ENCODE data around the gene TLX3. TPM values are rescaled to one million over a fixed set of nuclear protein-coding genes. Genes with fewer than 3 reads are reported as not detected.

The TLX3 gene
- total RNA-seq, 1 experiment from 2014 or later: not detected

- no peak overlapping the region for H3K9ac ChIP-seq (ENCODE audit: extremely low read depth, insufficient read length, low read length)
- no peak overlapping the region for H2BK12ac ChIP-seq (ENCODE audit: insufficient read length, low read depth, low read length)
- no peak overlapping the region for H2AK5ac ChIP-seq (ENCODE audit: insufficient read length, low read length)
- H2BK120ac ChIP-seq (ENCODE audit: low read depth, low read length, poor library complexity, severe bottlenecking): no peak overlapping the region
- H3K23me2 ChIP-seq (ENCODE audit: insufficient read length, low read depth, low read length, poor library complexity, severe bottlenecking): no peaks in the 10 kb centered on the region
- H2BK15ac ChIP-seq (ENCODE audit: low read depth, low read length): no peak overlapping the region
- H3K4me1 Mint-ChIP-seq: no peaks in the 10 kb centered on the region
- H3K27me3 Mint-ChIP-seq (ENCODE audit: low read depth): peaks cover 10% of the 10 kb centered on the region
- no peak overlapping the region for H3K18ac ChIP-seq (ENCODE audit: insufficient read length, low read depth, low read length)
- H3T11ph ChIP-seq (ENCODE audit: low read length): no peak overlapping the region
- no peak overlapping the region for H3K4me3 Mint-ChIP-seq
- H3K27ac Mint-ChIP-seq: no peak overlapping the region
- no peak overlapping the region for H3K56ac ChIP-seq (ENCODE audit: insufficient read length, low read depth, low read length)
- H3K14ac ChIP-seq (ENCODE audit: insufficient read depth, low read length): no peak overlapping the region
- no peaks in the 10 kb centered on the region for H4K20me1 ChIP-seq (ENCODE audit: control insufficient read depth, insufficient read depth, insufficient read length)
- no peak overlapping the region for H4K91ac ChIP-seq (ENCODE audit: insufficient read length, low read depth, low read length)
- TF ChIP-seq CTCF (conservative IDR thresholded peaks at IDR 0.05): no peak
- no peak overlapping the region for H3K23ac ChIP-seq (ENCODE audit: insufficient read length, low read depth, low read length)
- no peak overlapping the region for H2AFZ ChIP-seq (ENCODE audit: low read length)
- no peaks in the 10 kb centered on the region for H3K27me3 ChIP-seq (ENCODE audit: insufficient read depth, low read length)
- no peak for DNase-seq
- H4K5ac ChIP-seq (ENCODE audit: insufficient read length, low read depth, low read length): no peak overlapping the region
- H3K9me3 ChIP-seq (ENCODE audit: control insufficient read depth, low read depth, low read length): no peaks in the 10 kb centered on the region
- H2BK20ac ChIP-seq (ENCODE audit: low read depth, low read length, poor library complexity, severe bottlenecking): no peak overlapping the region
- H4K8ac ChIP-seq (replicated peaks; ENCODE audit: insufficient read length, low read depth, low read length): no peak overlapping the region
- no peaks in the 10 kb centered on the region for H3K79me2 ChIP-seq (ENCODE audit: insufficient read depth, low read length)
- no peak overlapping the region for H3K27ac ChIP-seq (ENCODE audit: insufficient read length, low read depth, low read length)
- H2BK5ac ChIP-seq (ENCODE audit: insufficient read length, low read length): no peak overlapping the region
- no peaks in the 10 kb centered on the region for H3K9me3 Mint-ChIP-seq
- H3K79me1 ChIP-seq (ENCODE audit: insufficient read depth, low read depth, low read length, poor library complexity, severe bottlenecking): no peaks in the 10 kb centered on the region
- no peak overlapping the region for H3K4me2 ChIP-seq (ENCODE audit: insufficient read depth, insufficient read length, low read length)
- H3K4me1 ChIP-seq (ENCODE audit: insufficient read depth, low read length): no peaks in the 10 kb centered on the region
- H3K36me3 Mint-ChIP-seq (ENCODE audit: insufficient read depth in 1 of 3, low read depth in 3 of 3): no peaks in the 10 kb centered on the region; a peak in 1 of 7 replicates
- WGBS (ENCODE audit: extremely low coverage, insufficient read length, low lambda C conversion rate): no CpG with 5 or more reads among the region's 2 CpGs
- H3K4ac ChIP-seq (ENCODE audit: low read depth, low read length): no peak overlapping the region
Measured at GRCh38 chr5:171285465-171285864, 23.6 kb upstream of the TLX3 start.
